Right lobe of liver (tissue), 4 donors: Measurements from ENCODE around the gene ENTREP1.

ENCODE experiments used
- POLR2A ChIP-seq: fragments of 450-650 bp; IDR thresholded peaks from one replicate; pipeline ENCODE4 v1.6.1; 2017; ENCODE audit warnings: antibody characterized with exemption, mild to moderate bottlenecking
- TF ChIP-seq, protein P1 (sequence below), 4 donors: fragments of 200-600 bp in 3 of 4; fragments of 450-650 bp in 1 of 4; IDR thresholded peaks; one replicate each; pipeline versions ENCODE4 v1.5.1 to v1.8.0; 2016 to 2022; ENCODE audit warnings: antibody characterized with exemption in 4 of 4, mild to moderate bottlenecking in 2 of 4
- donor health status: DM: no; HTN: no; CAD: no.
- donor health status: DM: no; HTN: no; CAD: no.
- donor health status: DM: no; HTN: yes; CAD: no.

DNA sequence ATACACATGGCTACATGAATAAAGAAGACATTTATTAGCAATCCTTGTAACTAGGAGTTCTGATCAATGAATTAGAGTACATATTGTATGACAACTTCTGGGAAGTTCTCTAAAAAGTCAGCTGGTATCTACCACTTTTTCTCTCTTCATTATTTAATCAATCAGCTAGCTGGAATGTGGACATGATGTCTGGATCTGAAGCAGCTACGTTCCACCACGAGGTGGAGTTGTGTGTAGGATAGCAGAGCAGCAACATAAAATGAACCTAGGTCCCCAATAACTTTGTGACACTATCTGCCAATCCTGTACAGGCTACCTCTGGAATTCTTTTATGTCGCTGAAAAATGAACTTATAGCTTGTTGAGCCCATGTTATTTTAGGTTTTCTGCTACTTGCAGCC, 32.9 kb upstream of the ENTREP1 start:
- TF ChIP-seq, protein P1, sequence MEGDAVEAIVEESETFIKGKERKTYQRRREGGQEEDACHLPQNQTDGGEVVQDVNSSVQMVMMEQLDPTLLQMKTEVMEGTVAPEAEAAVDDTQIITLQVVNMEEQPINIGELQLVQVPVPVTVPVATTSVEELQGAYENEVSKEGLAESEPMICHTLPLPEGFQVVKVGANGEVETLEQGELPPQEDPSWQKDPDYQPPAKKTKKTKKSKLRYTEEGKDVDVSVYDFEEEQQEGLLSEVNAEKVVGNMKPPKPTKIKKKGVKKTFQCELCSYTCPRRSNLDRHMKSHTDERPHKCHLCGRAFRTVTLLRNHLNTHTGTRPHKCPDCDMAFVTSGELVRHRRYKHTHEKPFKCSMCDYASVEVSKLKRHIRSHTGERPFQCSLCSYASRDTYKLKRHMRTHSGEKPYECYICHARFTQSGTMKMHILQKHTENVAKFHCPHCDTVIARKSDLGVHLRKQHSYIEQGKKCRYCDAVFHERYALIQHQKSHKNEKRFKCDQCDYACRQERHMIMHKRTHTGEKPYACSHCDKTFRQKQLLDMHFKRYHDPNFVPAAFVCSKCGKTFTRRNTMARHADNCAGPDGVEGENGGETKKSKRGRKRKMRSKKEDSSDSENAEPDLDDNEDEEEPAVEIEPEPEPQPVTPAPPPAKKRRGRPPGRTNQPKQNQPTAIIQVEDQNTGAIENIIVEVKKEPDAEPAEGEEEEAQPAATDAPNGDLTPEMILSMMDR (IDR thresholded peaks at IDR 0.05): no peak
- TF ChIP-seq POLR2A: no peak
